Liver (tissue), 3 donors: ENCODE measurements around the gene TMEM204.

Experiments
- GABPA ChIP-seq, 2 donors: IDR thresholded peaks in 1 of 2; conservative IDR thresholded peaks in 1 of 2; 2 replicates each; pipeline ENCODE4 v1.6.1; 2016; ENCODE audit warnings: antibody characterized with exemption in 2 of 2, mild to moderate bottlenecking in 1 of 2, moderate library complexity in 1 of 2
- JUND ChIP-seq, 2 donors: IDR thresholded peaks; 2 replicates each; pipeline ENCODE4 v1.6.1; 2016; ENCODE audit warnings: antibody characterized with exemption in 2 of 2
- RAD21 ChIP-seq, 2 donors: IDR thresholded peaks; 2 replicates each; pipeline ENCODE4 v1.6.1; 2016; ENCODE audit warnings: antibody characterized with exemption in 2 of 2, mild to moderate bottlenecking in 2 of 2
- YY1 ChIP-seq: IDR thresholded peaks from 2 replicates; pipeline ENCODE4 v1.6.1; 2016; ENCODE audit warnings: antibody characterized with exemption, mild to moderate bottlenecking
- TF ChIP-seq, protein P1 (sequence below): fragments of 150-350 bp; IDR thresholded peaks from 2 replicates; pipeline ENCODE4 v1.5.1; 2017; ENCODE audit warnings: improper control_type of control experiment, low read depth, low read length; ENCODE audit not compliant: missing input control
- TF ChIP-seq, protein P2 (sequence below): IDR thresholded peaks from 2 replicates; pipeline ENCODE4 v1.6.1; 2016; ENCODE audit warnings: antibody characterized with exemption, mild to moderate bottlenecking
- TF ChIP-seq, protein P3 (sequence below): IDR thresholded peaks from 2 replicates; pipeline ENCODE4 v1.6.1; 2016; ENCODE audit warnings: antibody characterized with exemption
- donor health status: healthy.
- donor health status: healthy.

DNA sequence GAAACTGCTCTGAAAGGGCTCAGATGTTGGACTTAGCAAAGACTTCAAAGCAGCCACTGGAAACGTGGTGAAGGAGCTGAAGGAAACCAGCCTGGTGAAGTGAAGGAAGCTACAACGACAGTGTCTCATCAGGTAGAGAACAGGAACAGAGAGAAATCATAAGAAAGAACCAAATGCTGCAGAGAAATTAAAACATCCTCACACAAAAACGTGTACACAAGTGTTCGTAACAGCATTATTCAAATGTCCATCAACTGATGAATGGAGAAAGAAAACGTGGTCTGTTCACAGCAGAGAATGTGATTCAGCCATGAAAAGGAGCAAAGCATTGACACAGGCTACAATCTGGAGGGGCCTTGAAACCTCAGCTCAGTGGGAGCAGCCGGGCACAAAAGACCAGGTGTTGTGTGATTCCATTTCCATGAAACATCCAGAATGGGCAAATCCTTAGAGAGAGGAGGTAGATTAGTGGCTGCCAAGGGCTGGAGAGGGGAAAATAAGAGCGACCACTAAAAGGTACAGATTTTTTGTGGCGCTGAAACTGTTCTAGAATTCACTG is 51.5 kb downstream of the TMEM204 start:
- TF ChIP-seq, protein P1, sequence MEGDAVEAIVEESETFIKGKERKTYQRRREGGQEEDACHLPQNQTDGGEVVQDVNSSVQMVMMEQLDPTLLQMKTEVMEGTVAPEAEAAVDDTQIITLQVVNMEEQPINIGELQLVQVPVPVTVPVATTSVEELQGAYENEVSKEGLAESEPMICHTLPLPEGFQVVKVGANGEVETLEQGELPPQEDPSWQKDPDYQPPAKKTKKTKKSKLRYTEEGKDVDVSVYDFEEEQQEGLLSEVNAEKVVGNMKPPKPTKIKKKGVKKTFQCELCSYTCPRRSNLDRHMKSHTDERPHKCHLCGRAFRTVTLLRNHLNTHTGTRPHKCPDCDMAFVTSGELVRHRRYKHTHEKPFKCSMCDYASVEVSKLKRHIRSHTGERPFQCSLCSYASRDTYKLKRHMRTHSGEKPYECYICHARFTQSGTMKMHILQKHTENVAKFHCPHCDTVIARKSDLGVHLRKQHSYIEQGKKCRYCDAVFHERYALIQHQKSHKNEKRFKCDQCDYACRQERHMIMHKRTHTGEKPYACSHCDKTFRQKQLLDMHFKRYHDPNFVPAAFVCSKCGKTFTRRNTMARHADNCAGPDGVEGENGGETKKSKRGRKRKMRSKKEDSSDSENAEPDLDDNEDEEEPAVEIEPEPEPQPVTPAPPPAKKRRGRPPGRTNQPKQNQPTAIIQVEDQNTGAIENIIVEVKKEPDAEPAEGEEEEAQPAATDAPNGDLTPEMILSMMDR, result no peak
- TF ChIP-seq, protein P2, sequence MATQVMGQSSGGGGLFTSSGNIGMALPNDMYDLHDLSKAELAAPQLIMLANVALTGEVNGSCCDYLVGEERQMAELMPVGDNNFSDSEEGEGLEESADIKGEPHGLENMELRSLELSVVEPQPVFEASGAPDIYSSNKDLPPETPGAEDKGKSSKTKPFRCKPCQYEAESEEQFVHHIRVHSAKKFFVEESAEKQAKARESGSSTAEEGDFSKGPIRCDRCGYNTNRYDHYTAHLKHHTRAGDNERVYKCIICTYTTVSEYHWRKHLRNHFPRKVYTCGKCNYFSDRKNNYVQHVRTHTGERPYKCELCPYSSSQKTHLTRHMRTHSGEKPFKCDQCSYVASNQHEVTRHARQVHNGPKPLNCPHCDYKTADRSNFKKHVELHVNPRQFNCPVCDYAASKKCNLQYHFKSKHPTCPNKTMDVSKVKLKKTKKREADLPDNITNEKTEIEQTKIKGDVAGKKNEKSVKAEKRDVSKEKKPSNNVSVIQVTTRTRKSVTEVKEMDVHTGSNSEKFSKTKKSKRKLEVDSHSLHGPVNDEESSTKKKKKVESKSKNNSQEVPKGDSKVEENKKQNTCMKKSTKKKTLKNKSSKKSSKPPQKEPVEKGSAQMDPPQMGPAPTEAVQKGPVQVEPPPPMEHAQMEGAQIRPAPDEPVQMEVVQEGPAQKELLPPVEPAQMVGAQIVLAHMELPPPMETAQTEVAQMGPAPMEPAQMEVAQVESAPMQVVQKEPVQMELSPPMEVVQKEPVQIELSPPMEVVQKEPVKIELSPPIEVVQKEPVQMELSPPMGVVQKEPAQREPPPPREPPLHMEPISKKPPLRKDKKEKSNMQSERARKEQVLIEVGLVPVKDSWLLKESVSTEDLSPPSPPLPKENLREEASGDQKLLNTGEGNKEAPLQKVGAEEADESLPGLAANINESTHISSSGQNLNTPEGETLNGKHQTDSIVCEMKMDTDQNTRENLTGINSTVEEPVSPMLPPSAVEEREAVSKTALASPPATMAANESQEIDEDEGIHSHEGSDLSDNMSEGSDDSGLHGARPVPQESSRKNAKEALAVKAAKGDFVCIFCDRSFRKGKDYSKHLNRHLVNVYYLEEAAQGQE, result no peak
- TF ChIP-seq JUND (IDR thresholded peaks at IDR 0.05) (no peak), YY1 (no peak), RAD21 (IDR thresholded peaks at IDR 0.05) (no peak), GABPA (IDR thresholded peaks at IDR 0.05 in 1 of 2, conservative IDR thresholded peaks at IDR 0.05 in 1 of 2) (no peak)
- TF ChIP-seq, protein P3, sequence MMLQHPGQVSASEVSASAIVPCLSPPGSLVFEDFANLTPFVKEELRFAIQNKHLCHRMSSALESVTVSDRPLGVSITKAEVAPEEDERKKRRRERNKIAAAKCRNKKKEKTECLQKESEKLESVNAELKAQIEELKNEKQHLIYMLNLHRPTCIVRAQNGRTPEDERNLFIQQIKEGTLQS, result no peak
